PC-3 (cell line): ENCODE results near the gene PIRT. TPM values are rescaled to one million over a fixed set of nuclear protein-coding genes. Genes with fewer than 3 reads are reported as not detected.
A peak's percentile ranks its signal among the peaks of the same experiment; 100 is the strongest.

Source experiments
- ATAC-seq: fragments of 200-7000 bp; cut with Tn5 transposase; 2 replicates; pipeline ENCODE4 v1.9.1; 2020; ENCODE audit warnings: mild to moderate bottlenecking, moderate library complexity
- BruUV-seq: library from RNA; stranded (reverse); fragments of 400-500 nt; replicated peaks from 2 replicates; lab custom pipeline; 2021; lab: Mats Ljungman, UMichigan
- CTCF ChIA-PET: fragments of 300-600 bp; sonication (Branson Sonifier 250); formaldehyde crosslinking; loops from one replicate; lab custom pipeline; 2022; ENCODE audit warnings: antibody characterized with exemption; lab: Charles Lee
- POLR2A ChIA-PET: fragments of 300-600 bp; sonication (Branson Sonifier 250); formaldehyde crosslinking; loops from one replicate; lab custom pipeline; 2022; ENCODE audit warnings: antibody characterized with exemption; ENCODE audit not compliant: unreplicated experiment; lab: Charles Lee
- DNase-seq: peaks from one replicate; pipeline ENCODE4 v3.0.0-alpha.2; 2015
- H2AFZ ChIP-seq: fragments of 300-600 bp; sonication (generic); 2 replicates; pipeline ENCODE4 v1.6.0; 2016; ENCODE audit warnings: antibody characterized with exemption, low read length
- H3F3A ChIP-seq: fragments of 300-600 bp; sonication (generic); one replicate; pipeline ENCODE4 v1.6.0; 2017; ENCODE audit warnings: antibody characterized with exemption, low read length, control low read depth, mild to moderate bottlenecking; ENCODE audit not compliant: unreplicated experiment
- H3K27ac ChIP-seq: fragments of 300-600 bp; sonication (generic); 2 replicates; pipeline ENCODE4 v1.5.1; 2016; ENCODE audit warnings: mild to moderate bottlenecking, low read length
- H3K27me3 ChIP-seq: fragments of 300-600 bp; sonication (generic); 2 replicates; pipeline ENCODE4 v1.6.1; 2016; ENCODE audit warnings: low read length, mixed read lengths
- H3K36me3 ChIP-seq: fragments of 300-600 bp; sonication (generic); 2 replicates; pipeline ENCODE4 v1.6.1; 2016; ENCODE audit warnings: low read depth, mixed run types, low read length, mixed read lengths
- H3K4me1 ChIP-seq: fragments of 300-600 bp; sonication (generic); 2 replicates; pipeline ENCODE4 v1.5.1; 2016; ENCODE audit warnings: low read length; ENCODE audit not compliant: insufficient read depth
- H3K4me2 ChIP-seq: fragments of 300-600 bp; sonication (generic); 2 replicates; pipeline ENCODE4 v1.6.0; 2016; ENCODE audit warnings: low read length
- H3K4me3 ChIP-seq: fragments of 300-600 bp; sonication (generic); 2 replicates; pipeline ENCODE4 v1.5.1; 2016; ENCODE audit warnings: mild to moderate bottlenecking, low read length, mixed read lengths
- H3K79me2 ChIP-seq: fragments of 300-600 bp; sonication (generic); 2 replicates; pipeline ENCODE4 v1.6.1; 2017; ENCODE audit warnings: low read length, mixed read lengths
- H3K9ac ChIP-seq: fragments of 300-600 bp; sonication (generic); 2 replicates; pipeline ENCODE4 v1.6.0; 2016; ENCODE audit warnings: mild to moderate bottlenecking, low read length
- H3K9me2 ChIP-seq: fragments of 300-600 bp; sonication (generic); replicated peaks from 2 replicates; pipeline ENCODE4 v1.6.1; 2016; ENCODE audit warnings: mixed run types, low read length, mixed read lengths
- H3K9me3 ChIP-seq: fragments of 300-600 bp; sonication (generic); 2 replicates; pipeline ENCODE4 v1.6.1; 2016; ENCODE audit warnings: low read length, mixed read lengths
- H4K20me1 ChIP-seq: fragments of 300-600 bp; sonication (generic); 2 replicates; pipeline ENCODE4 v1.6.1; 2016; ENCODE audit warnings: low read length, mixed read lengths
- EZH2 ChIP-seq: fragments of 300-600 bp; sonication (generic); IDR thresholded peaks from one replicate; pipeline ENCODE4 v1.6.1; 2017; ENCODE audit warnings: antibody characterized with exemption, mild to moderate bottlenecking, low read length; ENCODE audit not compliant: unreplicated experiment
- EZH2phosphoT487 ChIP-seq: fragments of 300-600 bp; sonication (generic); IDR thresholded peaks from 2 replicates; pipeline ENCODE4 v1.6.1; 2018; ENCODE audit warnings: mild to moderate bottlenecking, antibody characterized with exemption, low read length, borderline replicate concordance
- intact Hi-C: fragments of 100-400 bp; cut with micrococcal nuclease; formaldehyde crosslinking; loops from 2 replicates; pipeline ENCODE4 v1.9.0; 2023
- total RNA-seq: library from RNA; depleted of rRNA; stranded (reverse); fragments of >200 nt; gene quantifications from 2 replicates; pipeline ENCODE4 v1.2.3, GENCODE V29; 2014
- TF ChIP-seq, protein P1 (sequence below): fragments of 300-600 bp; sonication (generic); conservative IDR thresholded peaks from 2 replicates; pipeline ENCODE4 v1.5.1; 2017; ENCODE audit warnings: antibody characterized with exemption, low read depth, mild to moderate bottlenecking, low read length

The PIRT gene
- total RNA-seq, 1 experiment from 2014 or later: not detected

DNA sequence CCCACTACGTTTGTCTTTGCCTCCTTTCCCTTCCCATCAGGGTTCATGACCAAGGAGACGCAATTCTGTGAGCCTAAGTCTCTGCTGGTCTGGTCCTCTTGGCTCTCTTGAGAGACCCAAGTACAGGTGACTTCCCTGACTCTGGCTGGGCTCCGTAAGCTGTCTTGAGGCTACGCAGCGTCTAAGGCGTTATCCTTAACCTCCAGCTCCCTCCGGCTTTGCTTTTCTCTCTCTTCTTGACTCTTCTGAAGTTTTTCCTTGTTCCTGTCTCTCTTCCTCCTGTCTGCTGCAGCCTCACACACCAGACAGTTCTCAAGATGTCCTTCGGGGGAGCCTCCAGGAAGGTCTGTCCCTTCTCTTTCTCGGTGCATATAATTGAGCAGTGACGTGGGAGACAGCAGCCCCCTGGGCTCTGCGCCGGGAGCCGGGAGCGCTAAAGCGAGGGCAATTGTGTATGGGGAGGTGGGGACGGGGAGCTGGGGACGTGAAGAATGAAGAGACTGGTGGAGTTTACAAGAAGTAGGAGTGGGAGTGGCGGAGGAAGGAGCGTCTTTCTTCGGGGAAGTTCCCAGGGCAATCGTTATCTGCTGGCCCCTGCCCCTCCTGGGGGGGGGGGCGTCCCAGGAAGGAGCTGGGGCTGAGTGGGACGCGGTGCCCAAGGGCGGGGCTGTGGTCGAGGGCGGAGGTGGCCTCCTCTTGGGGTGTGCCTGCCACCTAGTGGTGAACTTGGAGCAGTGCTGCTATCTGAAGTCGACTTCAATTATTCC, 6.9 kb upstream of the PIRT start:
- Histone ChIP-seq H3K36me3 (no peaks in the 10 kb centered on the region; the same call in 1 of the 2 replicates), H3K4me1 (no peaks in the 10 kb centered on the region), H3K79me2 (no peaks in the 10 kb centered on the region), H3K4me3 (peak overlapping the region; percentile 65), H3K4me2 (peak overlapping the region; percentile 94), H4K20me1 (no peaks in the 10 kb centered on the region), H3F3A (no peaks in the 10 kb centered on the region), H3K9me3 (no peaks in the 10 kb centered on the region), H3K27ac (no peak overlapping the region), H3K9ac (peak overlapping the region; percentile 59), H3K27me3 (no peaks in the 10 kb centered on the region), H3K9me2 (no peaks in the 10 kb centered on the region), H2AFZ (peak overlapping the region; percentile 95)
- DNase-seq: peak; percentile 61
- peak; percentile 88 for ATAC-seq
- TF ChIP-seq, protein P1, sequence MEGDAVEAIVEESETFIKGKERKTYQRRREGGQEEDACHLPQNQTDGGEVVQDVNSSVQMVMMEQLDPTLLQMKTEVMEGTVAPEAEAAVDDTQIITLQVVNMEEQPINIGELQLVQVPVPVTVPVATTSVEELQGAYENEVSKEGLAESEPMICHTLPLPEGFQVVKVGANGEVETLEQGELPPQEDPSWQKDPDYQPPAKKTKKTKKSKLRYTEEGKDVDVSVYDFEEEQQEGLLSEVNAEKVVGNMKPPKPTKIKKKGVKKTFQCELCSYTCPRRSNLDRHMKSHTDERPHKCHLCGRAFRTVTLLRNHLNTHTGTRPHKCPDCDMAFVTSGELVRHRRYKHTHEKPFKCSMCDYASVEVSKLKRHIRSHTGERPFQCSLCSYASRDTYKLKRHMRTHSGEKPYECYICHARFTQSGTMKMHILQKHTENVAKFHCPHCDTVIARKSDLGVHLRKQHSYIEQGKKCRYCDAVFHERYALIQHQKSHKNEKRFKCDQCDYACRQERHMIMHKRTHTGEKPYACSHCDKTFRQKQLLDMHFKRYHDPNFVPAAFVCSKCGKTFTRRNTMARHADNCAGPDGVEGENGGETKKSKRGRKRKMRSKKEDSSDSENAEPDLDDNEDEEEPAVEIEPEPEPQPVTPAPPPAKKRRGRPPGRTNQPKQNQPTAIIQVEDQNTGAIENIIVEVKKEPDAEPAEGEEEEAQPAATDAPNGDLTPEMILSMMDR: peak; percentile 77
- TF ChIP-seq EZH2: no peak
- no TSS peak for BruUV-seq
- intact Hi-C loops: loop anchor here (1.0 kb wide), 3 partner anchors 73 to 199 kb away; no protein-coding TSS in a partner anchor
- CTCF ChIA-PET: interaction anchor here (0.6 to 1.2 kb wide), 5 partner anchors 11 to 231 kb away, joined by 3 to 6 read pairs (median 4); no protein-coding TSS in a partner anchor
- POLR2A ChIA-PET: no interaction called here

DNA sequence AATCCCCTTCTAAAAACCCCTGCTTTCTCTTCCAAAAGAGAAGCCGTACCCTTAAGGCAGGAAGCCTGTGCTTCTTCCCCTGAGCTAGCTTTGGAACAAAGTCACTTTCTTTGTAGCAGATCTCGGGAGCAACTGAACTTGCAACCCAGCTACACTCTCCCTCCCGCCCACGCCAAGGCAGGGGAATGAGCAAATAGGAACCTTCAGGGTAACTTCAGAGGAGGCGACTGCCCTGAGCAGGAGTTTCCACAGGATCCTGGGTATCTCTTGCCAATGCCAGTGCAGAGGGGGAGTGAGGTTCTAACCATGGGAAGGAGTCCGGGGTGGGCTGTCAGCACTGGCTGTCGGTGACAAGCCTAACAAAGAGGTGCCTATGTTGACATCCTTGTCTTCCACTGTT, 5.9 kb upstream of the PIRT start:
- Histone ChIP-seq H2AFZ (no peak overlapping the region), H3K4me1 (no peaks in the 10 kb centered on the region), H3K9me3 (no peaks in the 10 kb centered on the region), H3K9me2 (no peaks in the 10 kb centered on the region), H3K4me2 (no peak overlapping the region), H3K79me2 (no peaks in the 10 kb centered on the region), H3F3A (no peaks in the 10 kb centered on the region), H3K9ac (no peak overlapping the region), H4K20me1 (no peaks in the 10 kb centered on the region), H3K27ac (no peak overlapping the region), H3K27me3 (no peaks in the 10 kb centered on the region), H3K36me3 (no peaks in the 10 kb centered on the region; the same call in 1 of the 2 replicates), H3K4me3 (no peak overlapping the region)
- intact Hi-C loops: no loop called here
- CTCF ChIA-PET: interaction anchor here (0.5 to 1.2 kb wide), 2 partner anchors 106 to 1085 kb away, joined by 3 to 5 read pairs; no protein-coding TSS in a partner anchor
- ATAC-seq (no peak), DNase-seq (no peak)
- no TSS peak for BruUV-seq
- TF ChIP-seq, protein P1: no peak
- TF ChIP-seq EZH2phosphoT487 (no peak), EZH2 (no peak)
- POLR2A ChIA-PET: no interaction called here

- no peak overlapping the region for H3K4me3 ChIP-seq
- BruUV-seq: no TSS peak
- DNase-seq (no peak), ATAC-seq (no peak)
- intact Hi-C loops: no loop called here
- no peak overlapping the region for H3K4me2 ChIP-seq
- no peaks in the 10 kb centered on the region; the same call in 1 of the 2 replicates for H3K36me3 ChIP-seq
- H2AFZ ChIP-seq: no peak overlapping the region
- no peak overlapping the region for H3K9ac ChIP-seq
- H4K20me1 ChIP-seq: no peaks in the 10 kb centered on the region
- H3K9me3 ChIP-seq: no peaks in the 10 kb centered on the region
- TF ChIP-seq, protein P1: no peak
- TF ChIP-seq EZH2phosphoT487 (no peak), EZH2 (no peak)
- H3K4me1 ChIP-seq: no peaks in the 10 kb centered on the region
- ChIA-PET POLR2A (no interaction called here), CTCF (no interaction called here)
- H3K79me2 ChIP-seq: no peaks in the 10 kb centered on the region
- H3K27ac ChIP-seq: no peak overlapping the region
- H3K9me2 ChIP-seq: no peaks in the 10 kb centered on the region
- no peaks in the 10 kb centered on the region for H3K27me3 ChIP-seq
- H3F3A ChIP-seq: no peaks in the 10 kb centered on the region
Observed at GRCh38 chr17:10842658-10843057, 4.8 kb upstream of the PIRT start.
